ENCODE results near the gene PSMD5. TPM values are rescaled to one million over a fixed set of nuclear protein-coding genes. Genes with fewer than 3 reads are reported as not detected.

PSMD5 gene
- total and polyA plus RNA-seq, 2 of the 4 experiments (the other 2 are of a cell fraction), result 25.6 to 26.1 TPM

GRCh38 chr9:120882935-120883607 lies 40.3 kb upstream of the PSMD5 start:
- Histone ChIP-seq H3K14ac (replicated peaks; ENCODE audit: low read depth, low read length) (0 out of 2 replicates have a peak overlapping the region, but pooled peaks have one; percentile 53), H3K23ac (ENCODE audit: low read depth, low read length) (no peak overlapping the region), H2AK5ac (ENCODE audit: low read depth, low read length) (no peak overlapping the region), H2BK20ac (ENCODE audit: low read depth, low read length) (no peak overlapping the region), H4K5ac (ENCODE audit: low read depth, low read length) (no peak overlapping the region), H2AK9ac (replicated peaks; ENCODE audit: low read depth, low read length, poor library complexity) (no peak overlapping the region), H3K4me1 (ENCODE audit: control insufficient read depth, insufficient read depth, low read length) (peaks cover 6% of the 10 kb centered on the region; the same call in 1 of the 2 replicates), H4K20me1 (ENCODE audit: insufficient read depth, low read length) (no peaks in the 10 kb centered on the region), H2AFZ (replicated peaks; ENCODE audit: low read length, poor library complexity) (no peak overlapping the region), H3K9me1 (ENCODE audit: insufficient read depth, low read length) (peaks cover 8% of the 10 kb centered on the region; the same call in 1 of the 2 replicates), H2BK120ac (ENCODE audit: low read depth, low read length) (no peak overlapping the region), H2BK15ac (ENCODE audit: low read depth, low read length) (no peak overlapping the region), H3K56ac (ENCODE audit: extremely low read depth, insufficient read depth, low read length) (no peak overlapping the region), H3K27ac (ENCODE audit: insufficient read depth, low read length) (no peak overlapping the region), H3K9me3 (ENCODE audit: control insufficient read depth, insufficient read depth, low read length) (no peaks in the 10 kb centered on the region), H2BK5ac (ENCODE audit: low read depth, low read length, poor library complexity, severe bottlenecking) (no peak overlapping the region), H3K4me3 (ENCODE audit: insufficient read depth, low read depth, low read length) (no peak overlapping the region), H3K27me3 (ENCODE audit: control insufficient read depth, insufficient read depth, low read length) (peaks cover 2% of the 10 kb centered on the region), H4K91ac (ENCODE audit: insufficient read depth, low read depth, low read length) (no peak overlapping the region), H4K8ac (ENCODE audit: low read depth in 2 of 2, low read length in 2 of 2) (no peak overlapping the region), H3K79me1 (ENCODE audit: low read depth in 1 of 2, low read length in 2 of 2) (peaks cover 0 to 4% of the 10 kb centered on the region in 2 experiments; a peak in 2 of 4 replicates), H3K4me2 (ENCODE audit: low read depth, low read length) (no peak overlapping the region), H3K4ac (ENCODE audit: low read depth, low read length) (no peak overlapping the region), H3K36me3 (ENCODE audit: control insufficient read depth, insufficient read depth, low read length) (no peaks in the 10 kb centered on the region), H3K9ac (ENCODE audit: low read depth, low read length) (no peak overlapping the region), H3K18ac (ENCODE audit: low read depth, low read length) (no peak overlapping the region)
- WGBS, 2 experiments (ENCODE audit: extremely low coverage in 2 of 2, insufficient read length in 1 of 2), result 87% methylated on average over 3 of the region's 10 CpGs; no CpG with 5 or more reads in 1 of the 2 experiments
- ChIA-PET POLR2A (ENCODE audit: unreplicated experiment) (no interaction called here), CTCF (no interaction called here)
- ATAC-seq (ENCODE audit: low read depth) (no peak), DNase-seq (no peak)
- in situ Hi-C loops (cut with MboI; ENCODE audit: low sequenced_read_pairs), result no loop called here
- no TSS peak for BruUV-seq (replicated peaks)
- dilution Hi-C loops (cut with HindIII; ENCODE audit: low sequenced_read_pairs, unreplicated experiment), result no loop called here
- TF ChIP-seq CHD1 (IDR thresholded peaks at IDR 0.05; ENCODE audit: low read depth, low read length) (no peak), USF2 (IDR thresholded peaks at IDR 0.05; ENCODE audit: low read depth, low read length) (no peak), BHLHE40 (IDR thresholded peaks at IDR 0.05; ENCODE audit: low read depth, low read length) (no peak), RFX5 (IDR thresholded peaks at IDR 0.05; ENCODE audit: low read depth, low read length) (no peak), ELK1 (IDR thresholded peaks at IDR 0.05; ENCODE audit: borderline replicate concordance, low read depth, low read length) (no peak), POLR2A (IDR thresholded peaks at IDR 0.05; ENCODE audit: low read depth, low read length) (no peak), MXI1 (IDR thresholded peaks at IDR 0.05; ENCODE audit: borderline replicate concordance, low read depth, low read length) (no peak), RAD21 (IDR thresholded peaks at IDR 0.05; ENCODE audit: low read length) (no peak), MAZ (IDR thresholded peaks at IDR 0.05; ENCODE audit: borderline replicate concordance, low read depth, low read length) (no peak)
- intact Hi-C loops (cut with micrococcal nuclease), result no loop called here

Measured in IMR-90 (cell line).